ENCODE results near the gene DHRS9. TPM values are rescaled to one million over a fixed set of nuclear protein-coding genes. Genes with fewer than 3 reads are reported as not detected.

DHRS9 gene
- polyA plus RNA-seq, 4 donors: 0.17 to 0.89 (median 0.63) TPM

DNA sequence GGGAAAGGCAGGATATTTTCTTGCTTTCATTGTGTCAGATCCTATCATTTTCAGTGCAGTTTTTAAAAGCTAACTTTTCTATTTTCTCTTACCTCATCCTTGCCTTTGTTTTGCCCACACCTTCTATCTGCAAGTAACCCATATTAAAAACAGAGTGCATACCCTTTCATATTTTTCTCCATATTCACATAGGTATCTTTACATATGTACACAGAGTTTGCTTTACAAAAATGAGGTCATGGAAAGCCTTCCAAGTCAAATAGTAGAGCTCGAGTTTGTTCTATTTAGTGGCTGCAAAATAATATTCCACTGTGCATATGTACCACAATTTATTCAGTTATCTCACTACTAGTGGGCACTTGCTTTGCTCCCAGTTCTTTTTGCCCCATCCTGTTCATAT lies 3.9 kb upstream of the DHRS9 start:
- no peak for DNase-seq (ENCODE audit: low read depth in 4 of 4, low spot score in 3 of 4)

- DNase-seq (ENCODE audit: low read depth in 4 of 4, low spot score in 3 of 4): no peak
These were observed 3.4 kb upstream of the DHRS9 start for GRCh38 chr2:169065864-169066517.

DNA sequence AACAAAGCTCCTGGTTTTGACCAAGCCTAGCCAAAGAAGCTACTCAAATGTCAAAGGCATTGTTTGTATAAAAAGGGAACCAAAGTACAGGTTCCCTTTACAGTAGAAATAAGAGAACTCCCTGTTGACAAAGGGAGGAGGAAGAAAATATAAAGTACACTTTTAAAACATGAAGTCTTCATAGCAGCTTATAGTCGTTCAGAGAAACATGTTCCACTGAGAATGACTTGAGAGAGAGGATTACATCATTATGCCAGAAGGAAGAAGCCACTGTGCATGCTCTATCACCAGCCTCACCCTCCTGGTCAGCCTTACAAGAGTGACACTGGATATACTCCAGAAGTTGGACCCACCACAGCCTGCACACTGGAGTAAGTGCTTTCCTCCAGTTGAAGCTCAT lies 2.5 kb upstream of the DHRS9 start:
- no peak for DNase-seq (ENCODE audit: low read depth in 4 of 4, low spot score in 3 of 4)

DNA sequence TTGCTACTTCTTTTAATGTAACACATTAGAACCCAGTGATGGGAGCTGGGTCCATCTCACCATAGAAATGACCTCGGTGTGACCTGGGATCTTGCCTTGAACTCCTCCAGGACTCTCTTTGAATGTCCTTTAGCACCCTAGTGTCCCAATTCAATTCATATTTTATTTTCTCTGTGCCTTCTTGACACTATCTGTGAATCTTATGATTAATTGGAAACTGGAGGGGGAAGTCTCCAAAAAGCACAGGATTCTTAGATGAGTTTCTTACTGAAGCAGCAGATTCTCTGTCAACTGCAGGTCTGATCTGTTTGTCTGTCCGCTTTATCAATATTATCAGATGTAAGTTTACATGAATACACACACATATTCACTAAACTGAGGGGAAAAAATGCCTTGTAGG lies 470 bp downstream of the DHRS9 start:
- no peak for DNase-seq (ENCODE audit: low read depth in 4 of 4, low spot score in 3 of 4)

- DNase-seq (ENCODE audit: low read depth in 4 of 4, low spot score in 3 of 4): no peak
These were observed 2.1 kb downstream of the DHRS9 start for GRCh38 chr2:169071455-169071854.

- DNase-seq (ENCODE audit: low read depth in 4 of 4, low spot score in 3 of 4): no peak
These were observed 3.0 kb downstream of the DHRS9 start for GRCh38 chr2:169072163-169072925.

DNA sequence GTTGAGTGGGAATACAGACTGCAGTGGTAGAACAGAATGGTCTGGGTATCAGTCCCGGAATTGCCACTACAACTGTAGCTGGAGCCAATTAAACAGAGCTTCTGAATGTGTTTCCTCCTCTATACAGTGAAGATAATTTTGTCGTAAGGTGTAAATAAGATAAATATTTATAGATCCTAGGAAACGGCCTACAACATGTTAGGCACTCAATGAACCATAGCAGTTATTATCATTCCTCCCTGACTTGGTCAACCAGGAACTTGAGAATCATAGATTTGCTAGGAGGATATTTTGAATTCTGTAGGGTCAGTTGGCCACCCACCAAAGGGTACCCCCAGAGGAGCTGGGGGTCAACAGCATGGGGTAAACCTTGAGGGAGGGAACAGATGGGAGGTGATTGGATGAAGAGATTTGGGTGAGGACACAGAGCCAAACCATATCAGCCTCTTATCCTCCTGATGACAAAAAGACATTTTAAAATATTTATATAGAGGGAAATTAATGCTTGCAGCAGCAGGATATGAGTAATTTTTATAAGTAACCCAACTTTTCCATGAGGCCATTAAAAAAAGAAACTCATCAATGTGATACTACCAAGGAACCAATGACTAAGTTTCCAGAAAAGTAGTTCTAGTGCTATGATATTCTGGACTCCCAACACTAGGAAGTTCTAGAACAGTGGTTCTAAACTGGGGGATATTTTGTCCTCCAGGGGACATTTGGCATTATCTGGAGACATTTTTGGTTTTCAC lies 4.0 kb downstream of the DHRS9 start:
- no peak for DNase-seq (ENCODE audit: low read depth in 4 of 4, low spot score in 3 of 4)

GRCh38 chr2:169073963-169074751 lies 4.8 kb downstream of the DHRS9 start:
- DNase-seq (ENCODE audit: low read depth in 4 of 4, low spot score in 3 of 4): peak in 1 of 4 donors; percentile 12

- DNase-seq (ENCODE audit: low read depth in 4 of 4, low spot score in 3 of 4): no peak
These were observed 8.4 kb downstream of the DHRS9 start for GRCh38 chr2:169077674-169078240.

DNA sequence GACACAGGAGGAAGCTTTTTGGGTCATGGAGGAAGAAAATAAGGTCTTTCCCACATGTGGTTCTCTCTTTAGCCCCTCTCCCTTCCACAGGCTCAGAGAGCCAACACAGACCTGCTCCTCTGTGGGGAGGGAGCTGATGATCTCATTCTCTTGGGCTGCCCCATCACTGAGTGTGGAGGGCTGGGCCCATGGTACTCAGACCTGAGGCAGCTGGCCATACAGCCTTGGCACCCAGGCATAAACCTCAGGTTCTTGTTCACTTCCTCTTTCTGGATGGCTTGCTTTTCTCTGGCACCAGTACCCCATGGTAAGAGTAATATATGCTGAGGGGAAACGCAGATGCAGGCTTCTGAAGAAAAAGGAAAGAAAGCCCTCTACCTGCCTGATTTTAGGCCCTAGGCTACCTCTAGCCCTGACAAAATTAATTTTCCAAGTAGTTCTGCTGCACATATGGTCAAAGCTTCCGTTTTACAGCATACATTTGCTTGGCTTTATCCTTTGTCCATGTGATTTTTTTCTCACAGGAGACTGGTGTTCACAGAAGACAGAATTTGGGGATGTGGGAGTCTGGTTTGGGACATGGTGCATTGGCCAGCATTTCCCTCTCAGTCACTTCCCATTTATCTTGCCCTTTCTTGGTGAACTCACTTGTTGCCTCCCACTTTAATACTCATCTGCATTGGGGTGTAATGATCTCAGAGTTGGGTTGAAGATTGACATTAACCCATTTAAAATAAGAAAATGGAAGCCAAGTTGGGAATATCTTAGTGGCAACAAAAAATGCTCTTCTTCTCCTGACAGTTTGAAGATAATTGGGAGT lies 11.1 kb downstream of the DHRS9 start:
- DNase-seq (ENCODE audit: low read depth in 4 of 4, low spot score in 3 of 4): no peak

DNA sequence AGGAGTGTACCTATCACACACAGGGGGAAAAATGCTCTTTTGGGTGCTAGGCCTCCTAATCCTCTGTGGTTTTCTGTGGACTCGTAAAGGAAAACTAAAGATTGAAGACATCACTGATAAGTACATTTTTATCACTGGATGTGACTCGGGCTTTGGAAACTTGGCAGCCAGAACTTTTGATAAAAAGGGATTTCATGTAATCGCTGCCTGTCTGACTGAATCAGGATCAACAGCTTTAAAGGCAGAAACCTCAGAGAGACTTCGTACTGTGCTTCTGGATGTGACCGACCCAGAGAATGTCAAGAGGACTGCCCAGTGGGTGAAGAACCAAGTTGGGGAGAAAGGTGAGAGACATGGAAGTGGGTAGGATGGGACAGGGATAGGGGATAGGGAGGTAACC lies 12.2 kb downstream of the DHRS9 start:
- DNase-seq (ENCODE audit: low read depth in 4 of 4, low spot score in 3 of 4): no peak

GRCh38 chr2:169082995-169083394 lies 13.6 kb downstream of the DHRS9 start:
- no peak for DNase-seq (ENCODE audit: low read depth in 4 of 4, low spot score in 3 of 4)

DNA sequence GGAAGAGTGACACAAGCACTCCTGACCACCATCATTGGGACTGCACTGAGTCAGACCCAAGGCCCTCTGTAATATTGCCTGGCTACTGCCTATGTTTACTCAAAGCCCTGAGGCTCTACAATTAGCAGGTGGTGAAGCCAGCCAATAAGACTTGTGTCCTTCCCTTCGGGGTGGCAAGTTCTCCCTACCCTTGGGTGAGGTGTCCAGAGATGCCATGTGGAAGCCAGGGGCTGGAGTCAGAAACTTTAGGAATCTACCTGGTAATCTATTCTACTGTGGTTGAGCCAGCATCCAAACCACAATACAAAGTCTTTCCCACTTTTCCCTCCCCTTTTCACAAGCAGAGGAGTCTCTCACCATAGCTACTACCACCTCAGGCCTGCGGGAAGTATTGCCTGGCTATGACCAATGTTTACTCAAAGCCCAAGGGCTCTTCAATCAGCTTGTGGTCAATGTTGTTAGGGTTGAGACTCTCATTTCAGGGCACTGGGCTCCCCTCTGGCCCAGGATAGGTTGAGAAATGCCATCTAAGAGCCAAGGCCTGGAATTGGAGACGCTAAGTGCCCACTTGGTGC lies 17.6 kb downstream of the DHRS9 start:
- DNase-seq (ENCODE audit: low read depth in 4 of 4, low spot score in 3 of 4): no peak

DNA sequence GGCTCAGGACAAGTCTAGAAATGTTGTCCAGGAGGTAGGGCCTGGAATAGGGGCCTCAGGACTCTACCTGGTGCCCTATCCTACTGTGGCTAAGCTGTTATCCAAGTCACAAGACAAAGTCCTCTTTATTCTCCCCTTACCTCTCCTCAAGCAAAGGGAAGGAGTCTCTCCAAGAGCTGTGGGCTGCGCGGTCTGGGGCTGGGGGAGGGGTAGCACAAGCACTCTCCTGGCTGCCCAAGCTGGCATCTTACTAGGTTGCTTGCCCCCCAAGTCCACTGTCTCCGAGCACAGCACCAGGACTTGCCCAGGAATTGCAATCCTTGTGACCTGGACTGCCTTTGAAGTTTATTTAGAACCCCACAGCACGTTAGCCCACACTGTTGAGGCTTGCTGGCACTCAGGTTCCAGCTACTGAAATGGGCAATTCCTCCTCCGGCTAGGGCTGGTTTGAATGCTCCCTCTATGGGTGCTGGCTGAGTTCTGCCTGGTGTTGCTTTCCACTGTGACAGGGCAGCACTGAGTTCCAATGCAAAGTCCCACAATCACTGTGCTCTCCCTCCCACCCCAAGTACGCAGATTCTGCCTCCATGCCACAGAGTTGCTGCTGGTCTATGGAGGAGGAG lies 18.5 kb downstream of the DHRS9 start:
- DNase-seq (ENCODE audit: low read depth in 4 of 4, low spot score in 3 of 4): no peak

DNA sequence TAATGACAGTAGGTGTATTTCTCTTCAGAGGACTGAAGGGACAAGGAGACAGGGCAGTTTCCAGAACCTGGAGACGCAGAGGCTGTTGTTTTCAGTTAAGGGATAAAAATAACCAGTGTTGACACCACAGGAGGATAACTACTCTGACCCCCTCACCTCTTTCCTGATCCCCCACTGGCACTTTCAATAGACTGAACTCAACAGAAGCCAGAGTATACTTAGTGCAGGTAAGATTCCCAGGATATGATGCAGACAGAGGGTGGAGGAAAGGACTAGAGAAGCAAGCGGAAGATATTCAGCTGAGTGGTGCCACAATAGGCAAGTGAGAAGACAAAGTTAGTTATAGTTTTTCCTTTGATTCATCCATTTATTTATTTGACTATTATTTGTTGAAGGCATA lies 19.8 kb downstream of the DHRS9 start:
- DNase-seq (ENCODE audit: low read depth in 4 of 4, low spot score in 3 of 4): no peak

DNA sequence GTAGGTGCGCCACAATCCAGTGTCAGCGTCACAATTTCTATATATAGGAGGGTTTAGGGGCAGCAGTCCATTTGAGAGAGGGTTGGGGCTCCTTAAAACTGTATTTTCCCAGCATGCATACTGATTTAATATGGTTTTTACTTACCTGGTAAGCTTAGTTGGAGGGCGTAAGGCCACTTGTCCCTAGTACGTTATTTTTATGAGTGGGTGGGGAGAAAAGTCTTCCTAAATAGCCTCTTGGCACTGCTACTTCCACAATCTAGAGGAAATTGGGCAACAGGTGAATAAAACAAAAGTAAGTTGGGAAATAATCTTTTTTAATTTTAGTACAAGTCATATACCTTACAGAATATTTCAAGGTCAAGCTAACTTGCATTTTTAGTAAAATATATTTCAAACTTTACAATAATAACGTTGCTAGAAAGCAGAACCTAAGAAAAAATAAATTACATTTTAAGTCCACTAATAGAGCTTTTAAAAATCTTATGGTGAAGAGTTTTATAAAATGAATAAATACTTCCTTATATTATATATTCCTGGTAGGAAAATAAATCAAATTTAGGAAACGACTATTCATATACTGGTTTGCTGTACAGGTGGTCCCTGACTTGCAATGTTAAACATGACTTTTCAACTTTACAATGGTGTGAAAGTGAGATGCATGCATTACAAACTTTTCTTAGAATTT lies 20.9 kb downstream of the DHRS9 start:
- no peak for DNase-seq (ENCODE audit: low read depth in 4 of 4, low spot score in 3 of 4)

- no peak for DNase-seq (ENCODE audit: low read depth in 4 of 4, low spot score in 3 of 4)
These were observed 21.9 kb downstream of the DHRS9 start for GRCh38 chr2:169091256-169091655.

GRCh38 chr2:169091761-169092519 lies 22.6 kb downstream of the DHRS9 start:
- no peak for DNase-seq (ENCODE audit: low read depth in 4 of 4, low spot score in 3 of 4)
